HepG2 (cell line): ENCODE results near the gene TAGLN. TPM values are rescaled to one million over a fixed set of nuclear protein-coding genes. Genes with fewer than 3 reads are reported as not detected.
A peak's percentile ranks its signal among the peaks of the same experiment; 100 is the strongest.

Source experiments
- CEBPZ ChIP-seq: IDR thresholded peaks from 2 replicates; pipeline ENCODE4 v1.6.1; 2012; ENCODE audit warnings: low read length, improper control_type of control experiment
- ELF4 ChIP-seq: sonication (generic); formaldehyde crosslinking; IDR thresholded peaks from 2 replicates; pipeline ENCODE4 v1.5.0; 2020; ENCODE audit warnings: missing genetic modification reagents, mild to moderate bottlenecking, moderate library complexity, borderline replicate concordance
- HOXA9 ChIP-seq: sonication (generic); formaldehyde crosslinking; IDR thresholded peaks from 2 replicates; pipeline ENCODE4 v1.8.1; 2022; ENCODE audit warnings: missing genetic modification reagents, mild to moderate bottlenecking, moderate library complexity, borderline replicate concordance
- IKZF4 ChIP-seq: sonication (generic); formaldehyde crosslinking; IDR thresholded peaks from 2 replicates; pipeline ENCODE4 v1.5.1; 2020; ENCODE audit warnings: borderline replicate concordance, mild to moderate bottlenecking, low read depth, missing genetic modification reagents; ENCODE audit errors: not compliant biosample characterization
- IRF9 ChIP-seq: sonication (generic); formaldehyde crosslinking; IDR thresholded peaks from 2 replicates; pipeline ENCODE4 v1.8.0; 2022; ENCODE audit warnings: missing genetic modification reagents, mild to moderate bottlenecking, borderline replicate concordance
- KDM6A ChIP-seq: IDR thresholded peaks from 2 replicates; pipeline ENCODE4 v1.6.1; 2016; ENCODE audit warnings: low read depth
- MAFG ChIP-seq: sonication (generic); formaldehyde crosslinking; IDR thresholded peaks from 2 replicates; pipeline ENCODE4 v1.5.1; 2020; ENCODE audit warnings: mild to moderate bottlenecking, missing genetic modification reagents
- MBNL3 ChIP-seq: fragments of 250-450 bp; sonication (Bioruptor Pico); conservative IDR thresholded peaks from 2 replicates; pipeline ENCODE4 v1.8.0; 2022; ENCODE audit warnings: mild to moderate bottlenecking, inconsistent platforms
- MZF1 ChIP-seq: sonication (generic); formaldehyde crosslinking; IDR thresholded peaks from 2 replicates; pipeline ENCODE4 v1.8.1; 2023; ENCODE audit warnings: mild to moderate bottlenecking, missing genetic modification reagents, borderline replicate concordance
- PAX8 ChIP-seq: sonication (generic); formaldehyde crosslinking; IDR thresholded peaks from 2 replicates; pipeline ENCODE4 v1.8.0; 2022; ENCODE audit warnings: mild to moderate bottlenecking, missing genetic modification reagents, borderline replicate concordance
- PLSCR1 ChIP-seq: sonication (generic); formaldehyde crosslinking; IDR thresholded peaks from 2 replicates; pipeline ENCODE4 v1.5.0; 2020; ENCODE audit warnings: missing genetic modification reagents, mild to moderate bottlenecking, borderline replicate concordance
- POLR2AphosphoS5 ChIP-seq: IDR thresholded peaks from 2 replicates; pipeline ENCODE4 v1.6.1; 2012; ENCODE audit warnings: low read depth, low read length
- SRSF1 ChIP-seq: fragments of 200-400 bp; formaldehyde crosslinking; optimal IDR thresholded peaks from 2 replicates; pipeline ENCODE3; 2017; ENCODE audit warnings: mild to moderate bottlenecking, low read depth, low read length, moderate library complexity
- TIGD3 ChIP-seq: sonication (generic); formaldehyde crosslinking; IDR thresholded peaks from 2 replicates; pipeline ENCODE4 v1.5.1; 2020; ENCODE audit warnings: mild to moderate bottlenecking, missing genetic modification reagents, borderline replicate concordance
- ZBTB14 ChIP-seq: sonication (generic); formaldehyde crosslinking; IDR thresholded peaks from 2 replicates; pipeline ENCODE4 v1.4.0; 2020; ENCODE audit warnings: missing genetic modification reagents
- ZNF354B ChIP-seq: sonication (generic); formaldehyde crosslinking; IDR thresholded peaks from 2 replicates; pipeline ENCODE4 v1.8.0; 2022; ENCODE audit warnings: mild to moderate bottlenecking, missing genetic modification reagents
- ZNF431 ChIP-seq: sonication (generic); formaldehyde crosslinking; IDR thresholded peaks from 2 replicates; pipeline ENCODE4 v1.9.0; 2022; ENCODE audit warnings: missing genetic modification reagents, low read depth, mild to moderate bottlenecking, borderline replicate concordance
- ZNF598 ChIP-seq: sonication (generic); formaldehyde crosslinking; IDR thresholded peaks from 2 replicates; pipeline ENCODE4 v1.5.1; 2020; ENCODE audit warnings: mild to moderate bottlenecking, missing genetic modification reagents, borderline replicate concordance
- ZNF7 ChIP-seq: IDR thresholded peaks from 2 replicates; pipeline ENCODE4 v1.6.1; 2016; ENCODE audit warnings: missing biosample characterization, missing genetic modification reagents
- polyA plus RNA-seq, 8 experiments: library from polyadenylated mRNA; depleted of rRNA in 3 of 8; stranded (reverse) in 7 of 8; unstranded in 1 of 8; fragments of >200 nt; fragmentation: Illumina TruSeq in 4 of 8; extraction: Trizol in 4 of 8; gene quantifications; 2 replicates each; pipeline versions ENCODE4 v1.2.1 to v1.2.3, GENCODE V29; 2011 to 2016; ENCODE audit warnings: low read depth in 4 of 8, missing spikeins in 1 of 8, mixed read lengths in 1 of 8; ENCODE audit not compliant: insufficient read depth in 1 of 8
- total RNA-seq, 5 experiments: library from RNA; depleted of rRNA; stranded (reverse); fragments of >200 nt; fragmentation: Illumina TruSeq; extraction: Trizol; gene quantifications; 2 replicates each; pipeline ENCODE4 v1.2.3, GENCODE V29; 2016; ENCODE audit warnings: low read depth in 1 of 5

The TAGLN gene
- total and polyA plus RNA-seq, 2 of the 13 experiments (the other 11 are each of a cell fraction or from before 2014, with no cell fraction given): 12.6 to 75.4 TPM

- no peak for TF ChIP-seq MAFG (CRISPR knock-in tag)
- TF ChIP-seq IRF9: no peak
- TF ChIP-seq MBNL3: no peak
- no peak for TF ChIP-seq KDM6A
- TF ChIP-seq PAX8: no peak
- TF ChIP-seq TIGD3: no peak
- TF ChIP-seq MZF1 (CRISPR knock-in tag): no peak
- TF ChIP-seq ZNF7: no peak
- TF ChIP-seq SRSF1: no peak
- peak; percentile 65 for TF ChIP-seq POLR2AphosphoS5
- no peak for TF ChIP-seq ZNF354B
- no peak for TF ChIP-seq CEBPZ
- TF ChIP-seq ELF4 (CRISPR knock-in tag): no peak
- TF ChIP-seq ZNF431 (CRISPR knock-in tag): no peak
- no peak for TF ChIP-seq ZNF598 (CRISPR knock-in tag)
- TF ChIP-seq PLSCR1 (CRISPR knock-in tag): no peak
- no peak for TF ChIP-seq ZBTB14 (CRISPR knock-in tag)
- peak; percentile 41 for TF ChIP-seq IKZF4 (CRISPR knock-in tag)
- no peak for TF ChIP-seq HOXA9
Measured at GRCh38 chr11:117178210-117179034, 20.7 kb upstream of the TAGLN start, which contains the start of gene SIDT2 (continued).
